GM19025 (cell line): ENCODE data around the gene ABLIM3.
"Not testable (repeated sequence)": the region's sequence is repeated elsewhere in the genome, so short reads cannot be mapped to it uniquely, and the experiment has no call there.

Source experiments
- ATAC-seq: cut with Tn5 transposase; IDR thresholded peaks from one replicate; pipeline ENCODE4 v1.9.1; 2021; ENCODE audit warnings: mild to moderate bottlenecking, low read depth, moderate library complexity; ENCODE audit not compliant: unreplicated experiment

ABLIM3 gene

DNA sequence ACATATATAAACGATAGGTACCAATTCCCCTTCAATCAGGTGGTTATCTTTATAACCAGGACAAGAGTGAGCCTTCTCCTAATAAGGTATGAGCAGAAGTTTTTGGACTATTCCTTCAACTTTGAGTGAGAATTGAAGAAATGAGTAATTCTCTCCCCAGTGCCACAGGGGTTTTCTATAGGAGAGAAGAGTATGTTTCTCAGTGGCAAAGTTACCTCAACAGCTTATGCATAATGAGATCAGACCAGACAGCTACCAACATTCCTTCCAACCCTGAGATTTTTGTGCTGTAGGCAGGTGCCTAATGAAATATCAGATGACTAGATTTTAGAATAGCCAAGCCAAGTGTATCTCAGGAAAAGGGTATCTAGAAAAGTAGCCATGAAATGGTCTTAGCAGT lies 40.9 kb downstream of the ABLIM3 start:
- no peak for ATAC-seq

DNA sequence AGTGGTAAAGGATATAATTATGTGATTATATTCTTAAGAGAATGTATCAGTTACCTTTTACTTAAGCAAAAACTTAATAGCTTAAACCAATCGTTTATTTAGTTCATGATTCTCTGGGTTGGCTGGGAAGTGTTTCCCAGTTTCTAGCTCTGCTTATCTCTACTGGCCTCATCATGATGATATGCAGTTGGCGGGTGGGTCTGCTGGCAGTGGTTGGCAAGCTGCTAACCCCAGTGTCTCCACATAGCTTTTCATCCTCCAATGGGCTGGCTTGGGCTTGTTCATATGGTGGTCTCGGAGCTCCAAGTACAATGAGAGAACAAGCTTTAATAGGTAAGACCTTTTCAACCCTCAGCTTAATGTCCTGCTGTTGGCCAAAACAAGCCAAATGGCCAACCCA lies 43.8 kb downstream of the ABLIM3 start:
- ATAC-seq: no peak

DNA sequence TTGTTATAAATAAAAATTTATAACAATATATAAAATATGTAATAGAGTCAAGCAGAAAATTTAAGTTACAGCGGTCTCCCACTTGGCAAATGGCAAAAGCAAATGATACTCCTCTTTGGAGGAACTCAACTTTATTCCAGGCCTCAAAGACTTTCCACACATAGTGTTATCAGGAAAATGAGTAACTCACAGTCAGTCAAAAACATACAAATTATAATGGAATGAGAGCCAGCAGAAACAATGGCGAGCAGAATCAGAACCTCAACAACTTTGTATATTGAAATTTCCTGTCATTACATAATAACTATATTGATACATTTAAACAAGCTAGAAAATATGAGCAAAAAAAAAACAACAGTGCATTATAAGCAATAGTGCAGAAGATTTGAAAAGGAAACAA lies 45.2 kb downstream of the ABLIM3 start:
- no peak for ATAC-seq

DNA sequence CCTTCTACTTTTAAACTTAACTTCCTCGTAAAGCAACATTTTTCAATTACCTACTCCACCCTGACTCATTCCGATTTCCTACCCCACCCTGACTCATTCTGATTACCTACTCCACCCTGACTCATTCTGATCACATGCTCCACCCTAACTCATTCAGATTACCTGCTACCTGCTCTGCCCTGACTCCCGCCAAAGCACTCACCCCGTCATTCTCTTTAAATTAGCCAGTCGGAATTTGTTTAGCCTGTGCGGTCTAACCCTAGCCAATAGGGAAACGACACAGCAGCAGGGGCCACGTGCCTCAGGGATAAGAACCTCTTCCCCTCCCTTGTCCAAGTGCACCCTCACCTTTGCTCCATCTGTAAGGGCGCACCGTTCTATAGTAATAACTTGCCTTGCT lies 46.3 kb downstream of the ABLIM3 start:
- not testable (repeated sequence) for ATAC-seq

DNA sequence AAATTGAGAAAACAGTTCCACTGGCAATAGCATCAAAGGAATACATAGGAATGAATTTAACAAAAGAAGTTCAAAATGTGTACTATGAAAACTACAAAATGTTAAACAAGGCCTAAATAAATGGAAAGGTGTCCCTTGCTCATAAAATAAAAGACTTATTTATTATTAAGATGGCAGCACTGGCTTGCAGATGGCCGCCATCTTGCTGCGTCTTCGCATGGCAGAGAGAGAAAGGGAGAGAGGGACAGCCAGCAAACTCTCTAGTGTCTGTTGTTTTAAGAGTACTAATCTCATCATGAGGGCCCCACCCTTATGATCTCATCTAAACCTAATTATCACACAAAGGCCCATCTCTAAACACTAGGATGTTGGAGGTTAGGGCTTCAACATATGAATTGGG lies 47.1 kb downstream of the ABLIM3 start:
- no peak for ATAC-seq

DNA sequence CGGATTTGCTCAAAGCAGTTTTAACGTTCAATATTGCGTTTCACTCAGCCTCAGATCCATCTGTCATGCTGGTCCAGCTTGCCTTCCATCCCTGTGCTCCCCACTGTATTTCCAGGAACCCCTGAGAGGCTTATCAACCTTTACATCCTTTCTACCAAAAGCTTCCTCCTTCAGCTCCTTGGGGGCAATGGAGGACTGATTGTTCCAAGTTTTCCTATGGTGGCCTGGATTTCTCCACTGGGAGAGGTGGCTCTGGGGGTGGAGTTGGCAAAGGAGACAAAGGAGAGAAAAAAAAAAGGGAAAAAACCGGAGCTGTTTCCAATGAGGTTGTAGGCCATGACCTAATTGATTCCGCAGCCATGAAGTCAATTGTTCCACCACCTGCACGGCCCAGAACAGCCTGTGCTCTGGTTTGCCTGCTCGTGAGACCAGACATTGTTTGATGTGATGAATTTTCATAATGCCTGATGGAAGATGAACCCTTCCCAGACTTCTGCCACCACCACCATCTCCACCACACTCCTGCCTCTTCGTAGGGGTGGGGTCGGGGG lies 54.1 kb downstream of the ABLIM3 start:
- no peak for ATAC-seq

DNA sequence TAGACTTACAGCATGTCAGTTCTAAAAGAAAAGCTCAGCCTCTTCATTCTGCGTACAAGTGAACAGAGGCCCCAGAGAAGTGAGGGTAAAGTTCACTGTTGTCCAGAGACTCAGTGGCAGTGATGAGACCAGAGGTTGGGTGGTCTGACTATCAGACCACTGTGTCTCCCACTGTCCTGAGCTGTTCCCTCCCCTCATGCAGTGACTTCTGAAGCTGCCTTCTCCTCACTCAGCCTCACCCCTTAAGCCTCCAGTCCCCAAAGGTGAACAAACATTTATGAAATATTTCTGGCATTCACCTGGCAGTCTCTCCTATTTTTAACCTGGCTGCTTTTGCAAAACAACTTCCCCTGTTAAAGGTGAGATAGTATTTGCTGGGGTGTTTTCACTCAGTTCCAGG lies 54.7 kb downstream of the ABLIM3 start:
- ATAC-seq: no peak

DNA sequence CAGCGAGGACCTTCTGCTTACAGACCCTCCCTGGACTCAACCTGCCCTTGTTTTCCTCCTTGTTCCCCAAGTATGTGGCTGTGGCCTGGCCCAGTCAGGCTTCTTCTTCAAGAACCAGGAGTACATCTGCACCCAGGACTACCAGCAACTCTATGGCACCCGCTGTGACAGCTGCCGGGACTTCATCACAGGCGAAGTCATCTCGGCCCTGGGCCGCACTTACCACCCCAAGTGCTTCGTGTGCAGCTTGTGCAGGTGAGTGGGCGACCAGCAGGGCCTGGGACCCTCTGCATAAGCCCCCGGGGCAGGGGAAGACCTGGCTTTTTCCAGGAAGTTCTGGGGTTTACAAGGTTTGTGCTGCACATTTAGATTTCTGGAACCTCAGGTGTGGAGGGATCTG lies 56.9 kb downstream of the ABLIM3 start:
- ATAC-seq: no peak

DNA sequence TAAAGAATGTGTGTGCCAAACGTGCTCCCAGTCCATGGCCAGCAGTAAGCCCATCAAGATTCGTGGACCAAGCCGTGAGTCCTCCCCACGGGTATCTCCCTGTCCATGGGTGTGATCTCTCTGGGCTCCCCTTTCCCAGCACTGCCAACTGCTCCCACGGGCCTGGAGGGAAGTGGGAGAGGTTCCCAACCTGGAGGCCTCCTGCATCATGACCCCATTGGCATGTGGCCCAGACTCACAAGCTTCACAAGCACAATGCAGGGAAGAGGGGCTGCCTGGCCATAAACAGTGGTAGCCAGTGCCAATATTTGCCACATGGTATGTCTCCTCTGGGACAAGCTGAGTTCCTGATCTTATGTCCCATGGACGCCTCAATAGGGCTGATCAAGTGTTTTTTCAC lies 59.1 kb downstream of the ABLIM3 start:
- no peak for ATAC-seq

DNA sequence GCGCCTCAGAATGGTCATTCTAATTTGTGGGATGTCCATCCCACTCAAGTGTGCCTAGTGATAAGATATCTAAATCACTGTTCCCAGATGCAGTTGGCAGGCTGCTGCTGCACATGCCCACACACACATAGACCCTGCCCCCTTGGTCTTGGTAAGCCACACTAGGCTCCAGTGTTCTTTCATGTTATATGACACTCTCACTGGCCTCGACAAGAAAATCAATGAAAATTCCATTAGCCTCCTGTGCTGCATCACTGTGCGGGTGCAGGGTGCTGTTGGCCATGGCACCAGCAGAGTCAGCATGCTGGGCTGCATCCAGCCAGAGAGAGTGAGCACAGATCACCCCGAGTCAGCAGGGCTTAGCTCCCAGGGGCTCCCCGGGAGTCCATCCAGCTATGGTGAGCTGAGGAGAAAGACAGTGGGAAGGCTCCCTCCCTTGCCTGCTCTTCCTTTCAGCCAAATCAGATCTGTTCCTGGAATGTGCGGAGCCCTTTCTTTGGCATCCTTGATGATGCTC lies 59.9 kb downstream of the ABLIM3 start:
- no peak for ATAC-seq

DNA sequence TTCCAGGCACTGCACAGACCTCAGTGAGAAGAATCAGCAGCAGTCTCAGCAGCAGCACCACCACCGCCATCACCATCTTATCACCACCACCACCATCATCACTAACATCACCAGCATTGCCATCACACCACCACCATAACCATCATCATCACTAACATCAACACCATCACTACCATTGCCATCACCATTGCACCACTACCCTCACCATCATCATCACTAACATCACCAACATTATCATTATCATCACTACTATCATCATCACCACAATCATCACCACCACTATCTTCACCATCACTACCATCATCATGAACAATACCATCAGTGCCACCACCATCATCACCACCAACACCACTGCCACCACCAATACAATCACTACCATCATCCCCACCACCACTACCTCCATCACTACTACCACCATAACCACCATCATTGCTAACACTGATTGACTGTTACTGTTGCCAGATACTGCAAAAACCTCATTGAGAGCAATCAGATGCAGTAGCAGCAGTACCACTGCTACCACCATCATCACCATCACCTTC lies 61.7 kb downstream of the ABLIM3 start:
- ATAC-seq: no peak

DNA sequence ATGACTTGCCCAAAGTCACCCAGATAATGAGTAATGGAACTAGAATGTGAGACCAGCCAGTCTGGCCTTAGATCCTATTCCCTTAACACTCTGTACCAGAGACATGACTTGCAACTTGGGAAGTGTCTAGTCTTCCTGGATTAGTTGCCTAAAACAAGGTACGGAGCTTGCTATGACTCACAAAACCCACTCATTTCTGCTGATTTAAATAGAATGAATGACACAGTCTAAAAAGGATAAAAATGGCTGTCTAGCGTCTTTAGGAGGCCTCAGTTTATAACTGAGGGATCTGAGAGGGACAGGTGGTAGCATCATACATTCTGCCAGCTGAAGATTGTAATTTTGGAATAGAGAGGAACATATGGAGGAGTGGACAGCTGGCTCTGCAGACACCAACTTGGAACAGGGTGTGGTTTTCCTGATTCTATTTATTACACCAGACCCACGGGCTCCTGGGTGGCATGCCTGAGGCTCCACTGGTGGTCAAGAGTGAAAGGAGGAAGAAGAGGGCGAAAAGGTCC lies 62.7 kb downstream of the ABLIM3 start:
- no peak for ATAC-seq

DNA sequence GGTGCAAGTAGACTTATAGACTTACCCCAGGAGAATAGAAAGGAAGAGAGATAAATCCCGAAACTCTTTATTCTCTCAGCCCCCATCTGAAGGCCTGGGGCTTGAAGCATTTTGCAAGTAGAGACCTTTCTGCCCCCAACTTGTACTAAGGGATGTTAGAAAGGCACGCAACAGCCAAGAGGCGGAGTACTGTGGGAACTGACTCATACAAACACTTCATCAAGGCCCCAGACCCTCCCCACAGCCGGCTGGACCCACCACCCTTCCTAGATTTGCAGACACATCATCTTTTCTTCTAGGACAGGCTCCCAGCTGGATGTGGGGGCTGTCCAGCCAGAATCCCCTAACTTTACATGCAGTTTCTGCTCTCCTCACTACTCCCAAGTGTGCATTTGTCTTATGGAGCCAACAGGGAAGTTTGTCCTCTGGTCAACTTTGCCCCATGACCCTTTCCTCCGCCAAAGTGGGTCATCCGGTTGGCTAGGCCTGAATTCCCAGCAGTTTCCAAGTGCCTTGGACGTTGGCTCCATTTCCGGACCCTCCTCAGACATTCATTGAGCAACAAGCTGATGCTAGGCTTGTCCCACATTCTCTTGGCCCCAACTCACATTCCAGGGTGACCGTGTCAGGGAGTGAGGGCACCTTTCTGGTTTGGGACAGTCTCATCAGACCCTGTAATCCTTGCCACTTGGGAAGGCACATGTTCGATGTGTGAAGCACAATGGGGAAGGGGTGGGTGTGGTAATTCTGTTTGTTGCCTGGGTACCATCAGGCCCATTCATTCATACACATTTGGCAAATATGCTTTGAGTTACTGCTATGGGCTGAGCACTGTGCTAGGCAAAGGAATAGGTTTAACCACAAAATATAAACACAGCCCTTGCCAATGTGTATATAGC lies 64.6 kb downstream of the ABLIM3 start:
- no peak for ATAC-seq

DNA sequence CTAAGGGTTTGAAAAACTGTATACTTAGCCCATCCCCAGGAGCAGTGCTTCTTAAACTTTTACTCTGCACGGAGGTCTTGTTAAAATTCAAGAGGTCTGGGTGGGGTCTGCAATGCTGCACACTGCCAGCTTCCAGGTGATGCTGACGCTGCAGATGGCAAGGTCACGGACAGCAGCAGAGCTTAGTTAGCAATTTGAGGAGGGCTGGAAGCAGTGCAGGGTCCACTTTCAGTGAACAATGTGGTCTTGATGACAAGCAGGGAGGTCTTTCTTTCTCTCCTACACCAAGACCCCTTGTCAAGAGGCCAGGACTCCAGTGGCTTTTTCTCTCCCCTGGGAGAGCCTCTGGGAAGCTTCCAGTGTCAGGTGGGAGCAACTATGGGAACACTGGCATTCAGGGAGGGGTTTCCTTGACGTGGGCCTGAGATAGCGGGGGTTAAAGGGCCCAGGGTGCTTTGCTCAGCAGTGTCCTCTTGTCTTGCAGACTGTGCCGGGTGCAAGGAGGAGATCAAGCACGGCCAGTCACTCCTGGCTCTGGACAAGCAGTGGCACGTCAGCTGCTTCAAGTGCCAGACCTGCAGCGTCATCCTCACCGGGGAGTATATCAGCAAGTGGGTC lies 65.3 kb downstream of the ABLIM3 start:
- ATAC-seq: no peak

DNA sequence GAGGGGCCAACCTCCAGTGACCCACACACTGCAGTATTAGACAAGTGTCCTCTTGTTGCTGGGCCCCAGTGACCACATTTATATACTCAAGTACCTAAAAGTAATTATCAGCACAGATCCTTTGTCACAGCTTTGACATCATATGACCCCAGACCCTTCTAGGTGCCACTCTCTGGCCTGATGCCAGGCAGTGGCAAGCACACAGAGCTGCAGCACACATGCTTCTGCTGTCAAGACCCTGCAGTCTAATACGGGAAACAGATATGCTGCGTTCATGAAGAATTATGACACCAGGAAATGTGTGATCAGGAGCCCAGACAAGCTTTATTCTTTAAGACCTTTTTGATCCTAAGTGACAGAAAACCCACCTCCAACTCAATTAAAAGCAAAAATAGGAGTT lies 66.5 kb downstream of the ABLIM3 start:
- no peak for ATAC-seq

DNA sequence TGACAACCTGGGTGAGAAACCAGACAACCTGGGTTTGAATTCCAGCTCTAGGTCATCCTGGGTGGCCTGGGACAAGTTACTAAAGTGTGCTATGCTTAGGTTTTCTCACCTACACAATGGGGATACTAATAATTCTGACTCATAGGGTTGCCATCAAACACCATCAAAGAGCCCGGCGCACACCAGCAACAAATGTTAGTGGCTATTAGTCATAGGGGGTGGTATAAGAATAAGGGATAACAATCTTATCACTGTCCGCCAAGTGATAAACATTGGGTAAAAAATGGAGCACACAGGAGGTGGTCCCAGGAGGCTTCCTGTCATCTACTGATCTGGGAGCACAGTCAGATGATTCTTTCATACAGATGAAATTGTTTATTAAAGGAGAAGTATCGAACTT lies 68.9 kb downstream of the ABLIM3 start:
- no peak for ATAC-seq

DNA sequence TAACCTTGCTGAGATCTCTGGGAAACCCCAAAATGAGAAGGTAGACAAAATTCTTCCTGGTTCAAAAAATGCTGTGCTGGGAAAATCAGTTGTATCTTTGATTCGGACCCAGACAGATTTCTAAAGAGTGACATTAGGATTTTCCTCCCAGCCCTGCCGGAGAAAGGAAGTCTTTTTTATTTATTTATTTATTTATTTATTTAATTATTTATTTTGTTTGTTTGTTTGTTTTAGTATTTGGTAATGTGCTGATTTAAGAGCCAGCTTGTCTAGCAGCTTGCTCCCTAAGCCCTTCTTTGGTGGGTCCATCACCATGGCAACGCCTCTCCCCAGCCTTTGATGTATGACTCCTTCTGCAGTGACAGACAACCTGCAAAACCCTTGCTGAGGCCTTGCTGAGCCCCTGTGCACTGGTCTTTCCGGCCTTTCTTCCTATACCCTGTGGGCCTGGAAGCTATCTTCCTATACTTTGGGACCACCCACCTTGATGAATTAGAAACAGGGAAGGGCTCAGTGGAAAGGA lies 69.7 kb downstream of the ABLIM3 start:
- no peak for ATAC-seq

DNA sequence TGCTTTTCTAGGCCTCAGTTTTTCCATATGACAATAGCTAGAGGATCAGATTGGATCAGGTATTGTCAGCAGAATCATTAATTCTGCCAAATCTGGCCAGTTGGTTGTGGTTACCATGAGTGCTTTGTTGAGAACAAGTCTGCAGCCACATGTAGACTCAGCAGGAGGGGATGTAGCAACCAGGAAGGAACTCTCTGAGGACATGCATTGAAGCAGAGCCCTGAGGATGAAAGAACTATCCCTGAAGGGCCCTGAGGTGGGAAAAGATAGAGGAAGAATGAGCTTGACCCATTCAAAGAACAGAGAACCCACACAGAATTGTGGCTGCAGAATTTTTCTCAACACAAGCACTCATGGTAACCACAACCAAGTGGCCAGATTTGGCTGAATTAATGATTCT lies 70.3 kb downstream of the ABLIM3 start:
- no peak for ATAC-seq

DNA sequence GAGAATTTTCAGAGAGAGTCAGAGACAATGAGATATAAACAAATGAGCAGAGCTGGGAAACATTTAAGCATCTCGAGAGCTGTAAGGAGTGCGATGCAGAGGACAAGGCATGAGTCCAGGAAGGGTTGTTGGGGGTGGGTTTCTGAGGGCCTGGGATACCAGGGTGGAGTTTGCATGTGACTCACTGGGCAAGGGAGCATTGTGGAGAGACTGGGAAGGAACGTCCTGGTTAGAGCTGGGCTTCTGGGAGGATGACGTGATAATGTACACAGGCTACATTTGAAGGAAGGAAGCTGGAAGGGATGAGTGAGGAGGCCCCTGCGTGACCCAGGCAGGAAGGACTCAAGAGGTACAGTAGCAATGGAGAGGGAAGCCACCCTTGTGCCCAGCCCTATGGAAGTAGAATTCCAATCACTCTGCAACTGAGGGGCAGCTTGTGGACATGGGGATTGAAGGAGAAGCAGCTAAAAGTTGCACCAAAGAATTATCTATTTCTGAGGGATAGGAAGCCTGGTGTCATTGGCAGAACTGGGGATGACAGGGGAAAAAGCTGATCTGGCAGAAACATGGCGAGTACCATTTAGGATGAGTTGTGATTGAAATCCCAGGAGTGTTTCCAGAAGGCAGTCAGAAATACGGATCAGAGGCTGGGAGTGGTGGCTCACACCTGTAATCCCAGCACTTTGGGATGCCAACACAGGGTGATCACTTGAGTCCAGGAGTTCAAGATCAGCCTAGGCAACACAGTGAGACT lies 71.1 kb downstream of the ABLIM3 start:
- no peak for ATAC-seq

DNA sequence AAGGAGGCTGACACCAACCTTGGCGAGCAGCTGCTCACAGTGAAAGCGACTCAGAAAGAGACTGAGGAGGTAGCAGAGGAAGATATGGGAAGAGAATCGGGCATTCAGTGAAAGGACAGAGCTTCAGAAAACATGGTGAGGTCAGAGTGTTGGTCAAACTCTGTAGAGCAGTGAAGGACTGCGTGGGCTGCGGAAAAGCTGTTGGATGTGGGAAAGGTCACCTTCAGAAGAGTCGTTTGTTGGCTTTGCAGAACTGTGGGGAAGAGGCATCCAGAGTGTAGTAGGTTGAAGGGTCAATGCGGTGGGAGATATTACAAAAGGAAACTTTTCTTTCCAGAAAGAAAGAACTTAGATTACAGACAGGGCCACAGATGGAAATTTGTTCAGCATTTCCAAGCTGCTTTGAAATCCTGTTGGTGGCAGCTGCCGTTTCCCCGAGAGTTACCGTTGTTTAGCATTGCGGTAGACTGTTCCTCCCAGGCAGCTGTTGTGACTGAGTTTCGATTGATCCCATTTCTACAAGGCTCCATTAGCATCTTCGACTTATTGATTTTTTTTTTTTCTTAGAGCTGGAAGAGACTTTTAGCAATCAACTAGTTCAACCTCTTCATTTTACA lies 72.1 kb downstream of the ABLIM3 start:
- ATAC-seq: no peak
